ENCODE measurements around the gene AMIGO3. TPM values are rescaled to one million over a fixed set of nuclear protein-coding genes. Genes with fewer than 3 reads are reported as not detected.

AMIGO3 gene
- total and polyA plus RNA-seq, 2 of the 8 experiments (the other 6 are each of a cell fraction or from before 2014, with no cell fraction given): 1.6 to 8.8 TPM

- Histone ChIP-seq H3K36me3 (ENCODE audit: control insufficient read depth in 2 of 4, insufficient read depth in 4 of 4, low read length in 3 of 4) (no peaks in the 10 kb centered on the region), H3K23me2 (ENCODE audit: low read depth, low read length) (no peaks in the 10 kb centered on the region), H2BK20ac (ENCODE audit: low read length) (no peak overlapping the region), H3K4me2 (ENCODE audit: insufficient read depth in 1 of 2, low read depth in 2 of 2, low read length in 2 of 2) (no peak overlapping the region), H2BK120ac (replicated peaks; ENCODE audit: low read depth, low read length) (no peak overlapping the region), H4K5ac (ENCODE audit: insufficient read length, low read depth, low read length) (no peak overlapping the region), H3K79me1 (ENCODE audit: low read depth, low read length) (peaks cover 3% of the 10 kb centered on the region; the same call in 1 of the 2 replicates), H3K18ac (ENCODE audit: extremely low read depth, low read length) (no peak overlapping the region), H4K20me1 (replicated peaks in 1 of 2; ENCODE audit: control insufficient read depth in 1 of 2, insufficient read depth in 2 of 2, low read length in 2 of 2) (peaks cover 3 to 6% of the 10 kb centered on the region in 2 experiments), H2BK5ac (ENCODE audit: low read depth, low read length) (no peak overlapping the region), H3K9me3 (ENCODE audit: insufficient read depth in 2 of 2, low read depth in 1 of 2, low read length in 1 of 2) (no peaks in the 10 kb centered on the region), H4K8ac (ENCODE audit: extremely low read depth, insufficient read depth, low read length) (no peak overlapping the region), H4K91ac (replicated peaks; ENCODE audit: insufficient read length, low read length) (no peak overlapping the region), H3K14ac (ENCODE audit: insufficient read length) (no peak overlapping the region), H3K9ac (replicated peaks in 1 of 4; ENCODE audit: extremely low read depth in 1 of 4, low read depth in 3 of 4, low read length in 3 of 4) (no peak overlapping the region), H3K4me1 (replicated peaks in 1 of 4; ENCODE audit: control insufficient read depth in 3 of 4, insufficient read depth in 4 of 4, low read length in 3 of 4) (no peaks in the 10 kb centered on the region), H3K56ac (replicated peaks; ENCODE audit: insufficient read length, low read depth, low read length) (no peak overlapping the region), H3K4me3 (ENCODE audit: extremely low read depth in 1 of 4, insufficient read depth in 2 of 4, low read depth in 3 of 4, low read length in 4 of 4) (no peak overlapping the region), H3K27ac (ENCODE audit: low read depth, low read length) (no peak overlapping the region), H2AFZ (ENCODE audit: low read length) (no peak overlapping the region), H3K4ac (replicated peaks; ENCODE audit: insufficient read length, low read depth, low read length) (no peak overlapping the region), H2BK15ac (ENCODE audit: low read length) (no peak overlapping the region), H3K79me2 (ENCODE audit: control insufficient read depth in 1 of 2, insufficient read depth in 2 of 2, low read length in 2 of 2) (peaks cover 0 to 73% of the 10 kb centered on the region in 2 experiments; a peak in 3 of 4 replicates), H2BK12ac (ENCODE audit: low read depth, low read length) (no peak overlapping the region), H3K23ac (ENCODE audit: insufficient read length) (no peak overlapping the region), H2AK5ac (ENCODE audit: low read depth, low read length) (no peak overlapping the region), H3K27me3 (replicated peaks in 1 of 4; ENCODE audit: control insufficient read depth in 3 of 4, extremely low read depth in 1 of 4, insufficient read depth in 3 of 4, low read length in 3 of 4) (no peaks in the 10 kb centered on the region)
- FAIRE-seq (no peak), DNase-seq (ENCODE audit: low read depth in 1 of 2, low spot score in 2 of 2) (no peak)
- ChIA-PET POLR2A (ENCODE audit: partially characterized antibody) (interaction anchor here (0.6 to 0.9 kb wide), 2 partner anchors 14 to 40 kb away, joined by 3 read pairs; no protein-coding TSS in a partner anchor), CTCF (ENCODE audit: partially characterized antibody) (interaction anchor here (0.8 to 0.9 kb wide), 2 partner anchors 10 to 58 kb away, joined by 3 read pairs; no protein-coding TSS in a partner anchor)
- 69% methylated on average over 1 of the region's 1 CpG; no CpG with 5 or more reads in 1 of the 2 experiments for WGBS, 2 experiments (ENCODE audit: extremely low coverage in 1 of 2, insufficient coverage in 1 of 2, insufficient read length in 1 of 2, insufficient replicate concordance in 2 of 2, low coverage in 1 of 2, low lambda C conversion rate in 2 of 2, missing lambda C conversion rate in 1 of 2)
- TF ChIP-seq SRF (IDR thresholded peaks at IDR 0.05; ENCODE audit: low read depth, low read length): no peak
- no peak for TF ChIP-seq MAFK (IDR thresholded peaks at IDR 0.05; ENCODE audit: low read depth, low read length)
- no peak for TF ChIP-seq KDM5A (IDR thresholded peaks at IDR 0.05; ENCODE audit: low read length)
- TF ChIP-seq ZNF274 (IDR thresholded peaks at IDR 0.05; ENCODE audit: borderline replicate concordance, extremely low read depth, low read length): no peak
- TF ChIP-seq KDM1A (IDR thresholded peaks at IDR 0.05; ENCODE audit: borderline replicate concordance, low read length): no peak
- TF ChIP-seq TCF12 (IDR thresholded peaks at IDR 0.05; ENCODE audit: low read depth, low read length): no peak
- TF ChIP-seq RNF2 (IDR thresholded peaks at IDR 0.05; ENCODE audit: borderline replicate concordance, low read depth, low read length, missing control alignments, poor library complexity, severe bottlenecking): no peak
- TF ChIP-seq SIX5 (IDR thresholded peaks at IDR 0.05; ENCODE audit: low read depth, low read length): no peak
- TF ChIP-seq, protein P1, sequence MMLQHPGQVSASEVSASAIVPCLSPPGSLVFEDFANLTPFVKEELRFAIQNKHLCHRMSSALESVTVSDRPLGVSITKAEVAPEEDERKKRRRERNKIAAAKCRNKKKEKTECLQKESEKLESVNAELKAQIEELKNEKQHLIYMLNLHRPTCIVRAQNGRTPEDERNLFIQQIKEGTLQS (IDR thresholded peaks at IDR 0.05; ENCODE audit: insufficient read depth, low read depth, low read length): no peak
- no peak for TF ChIP-seq RBBP5 (IDR thresholded peaks at IDR 0.05; ENCODE audit: borderline replicate concordance, low read depth, low read length)
- TF ChIP-seq SP1 (IDR thresholded peaks at IDR 0.05; ENCODE audit: low read depth, low read length): no peak
- TF ChIP-seq CEBPB (IDR thresholded peaks at IDR 0.05; ENCODE audit: low read depth, low read length): no peak
- no peak for TF ChIP-seq POLR2AphosphoS5 (IDR thresholded peaks at IDR 0.05; ENCODE audit: low read depth, low read length)
- TF ChIP-seq FOSL1 (IDR thresholded peaks at IDR 0.05; ENCODE audit: insufficient read depth, low read depth, low read length): no peak
- TF ChIP-seq BRCA1 (IDR thresholded peaks at IDR 0.05; ENCODE audit: low read depth, low read length): no peak
Observed at GRCh38 chr3:49759226-49759625, 39.7 kb upstream of the AMIGO3 start.
